T47D (cell line): ENCODE measurements around the gene DNER.
"Not testable (repeated sequence)": the region's sequence is repeated elsewhere in the genome, so short reads cannot be mapped to it uniquely, and the experiment has no call there.

ENCODE experiments used
- DNase-seq, 2 experiments: peaks; one replicate each; pipeline versions ENCODE4 v3.0.0 to v3.0.0-alpha.2; 2011 to 2012; ENCODE audit warnings: low read depth in 1 of 2, low spot score in 1 of 2
- JUND ChIP-seq: IDR thresholded peaks from 2 replicates; pipeline ENCODE4 v1.6.1; 2012; ENCODE audit warnings: low read depth
- in situ Hi-C: cut with HindIII; loops from 2 replicates; pipeline ENCODE4 v1.10.0; 2016; ENCODE audit warnings: low sequenced_read_pairs, low pct_unique_long_range_greater_than_20kb

Gene DNER

DNA sequence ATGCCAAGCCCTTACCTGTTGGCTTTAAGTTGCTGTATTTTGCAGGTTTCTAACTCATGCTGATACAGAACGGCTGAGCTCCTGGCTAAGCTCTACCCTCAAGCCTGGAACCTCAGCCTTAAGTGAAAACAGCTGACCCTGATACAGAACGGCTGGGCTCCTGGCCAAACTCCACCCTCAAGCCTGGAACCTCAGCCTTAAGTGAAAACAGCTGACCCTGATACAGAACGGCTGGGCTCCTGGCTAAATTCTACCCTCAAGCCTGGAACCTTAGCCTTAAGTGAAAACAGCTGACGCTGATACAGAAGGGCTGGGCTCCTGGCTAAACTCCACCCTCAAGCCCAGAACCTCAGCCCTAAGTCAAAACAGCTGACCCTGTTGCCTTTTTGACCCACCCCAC, 17.6 kb upstream of the DNER start:
- no peak for TF ChIP-seq JUND
- no peak for DNase-seq
- in situ Hi-C loops, result no loop called here

DNA sequence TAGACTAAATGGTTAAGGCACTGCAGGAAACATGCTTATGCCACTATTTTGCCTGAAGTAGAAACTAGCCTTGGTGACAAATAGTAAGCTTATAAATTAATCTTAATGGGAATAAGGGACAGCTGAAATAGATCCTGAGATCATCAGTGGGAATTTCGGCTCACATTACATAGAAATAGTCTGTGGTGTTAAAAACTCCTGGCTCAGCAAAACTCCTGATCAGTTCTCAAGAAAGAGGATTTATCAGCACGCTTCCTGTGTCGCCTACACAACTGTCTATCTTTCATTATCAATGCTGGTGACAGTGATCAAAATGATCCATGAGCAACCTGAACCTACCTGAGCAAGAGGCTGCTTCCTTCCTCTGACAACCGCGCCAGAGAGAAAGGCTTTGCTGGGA, 17.0 kb upstream of the DNER start:
- TF ChIP-seq JUND, result no peak
- in situ Hi-C loops, result no loop called here
- no peak for DNase-seq

DNA sequence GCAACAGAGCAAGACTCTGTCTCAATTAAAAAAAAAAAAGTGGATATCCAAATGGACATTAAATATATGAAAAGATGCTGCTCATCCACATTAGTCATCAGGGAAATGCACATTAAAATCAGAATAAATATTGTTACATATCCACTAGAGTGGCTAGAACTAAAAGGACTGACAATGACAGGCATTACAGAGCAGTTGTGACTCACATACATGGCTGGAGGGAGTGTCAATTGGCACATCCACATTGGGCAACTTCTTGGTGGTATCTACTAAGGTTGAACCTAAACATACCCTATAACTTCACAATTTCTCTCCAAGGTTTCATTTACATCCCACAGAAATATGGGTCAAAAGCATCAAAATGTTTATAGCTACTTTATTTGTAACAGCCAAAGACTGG, 14.0 kb upstream of the DNER start:
- no peak for TF ChIP-seq JUND
- in situ Hi-C loops, result no loop called here

DNA sequence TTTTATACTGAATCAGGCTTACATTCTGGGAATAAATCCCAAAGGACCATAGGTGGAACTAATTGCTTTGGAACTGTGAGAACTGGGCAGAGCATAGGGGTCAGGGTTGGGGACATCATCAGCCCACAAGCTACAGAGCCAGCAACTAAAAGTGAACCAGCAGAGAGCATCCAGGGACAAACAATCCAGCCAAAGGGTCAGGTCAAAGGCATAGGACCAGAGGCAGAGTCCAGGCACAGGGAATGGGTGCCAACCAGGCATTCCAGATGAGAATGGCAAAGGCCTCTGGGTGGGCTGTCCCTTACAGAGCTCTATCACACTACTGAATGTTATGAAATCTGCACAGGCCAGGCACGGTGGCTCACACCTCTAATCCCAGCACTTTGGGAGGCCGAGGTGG, 12.3 kb upstream of the DNER start:
- no peak for DNase-seq
- TF ChIP-seq JUND, result no peak
- in situ Hi-C loops, result no loop called here

More for the DNA sequence above, 14.0 kb upstream of the DNER start:
- no peak for DNase-seq

DNA sequence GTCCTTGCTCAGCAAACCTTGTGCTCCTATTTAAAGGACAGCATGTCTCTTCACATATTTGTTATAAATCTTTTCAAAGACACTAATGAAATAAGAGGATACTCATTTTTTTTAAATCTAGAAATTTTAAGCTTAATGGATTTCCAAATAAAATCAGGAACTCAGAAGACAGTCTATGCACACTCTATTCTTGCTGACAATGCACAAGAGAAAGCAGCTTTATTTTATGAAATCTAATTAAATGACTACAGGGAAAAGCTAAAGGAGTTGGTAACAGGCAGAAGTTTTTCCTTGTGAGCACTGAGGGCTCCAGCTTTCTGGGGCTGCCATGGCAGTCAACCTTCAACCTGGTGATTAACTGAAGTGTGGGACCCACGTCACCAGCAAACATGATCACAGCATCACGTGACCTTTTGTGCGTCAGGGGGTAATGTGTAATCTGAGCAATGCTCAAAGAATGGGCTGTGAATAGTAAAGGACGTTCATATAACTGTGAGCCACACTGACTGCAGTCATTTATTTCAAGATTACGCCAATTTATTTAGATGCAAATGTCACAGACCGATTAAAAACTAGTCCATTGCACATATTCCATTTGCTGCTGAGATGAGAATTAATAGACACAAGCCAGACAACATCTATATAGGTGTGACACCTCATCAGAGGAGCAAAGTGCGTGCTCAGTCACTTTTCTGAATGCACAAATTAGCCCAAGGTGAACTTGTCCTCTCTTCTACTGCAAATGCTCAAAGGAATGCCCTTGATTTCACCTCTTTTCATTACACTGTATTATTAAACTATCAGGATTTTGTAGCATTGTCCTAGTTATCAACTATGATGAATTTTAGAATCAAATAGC, 11.6 kb upstream of the DNER start:
- in situ Hi-C loops, result no loop called here
- DNase-seq, result no peak
- no peak for TF ChIP-seq JUND

DNA sequence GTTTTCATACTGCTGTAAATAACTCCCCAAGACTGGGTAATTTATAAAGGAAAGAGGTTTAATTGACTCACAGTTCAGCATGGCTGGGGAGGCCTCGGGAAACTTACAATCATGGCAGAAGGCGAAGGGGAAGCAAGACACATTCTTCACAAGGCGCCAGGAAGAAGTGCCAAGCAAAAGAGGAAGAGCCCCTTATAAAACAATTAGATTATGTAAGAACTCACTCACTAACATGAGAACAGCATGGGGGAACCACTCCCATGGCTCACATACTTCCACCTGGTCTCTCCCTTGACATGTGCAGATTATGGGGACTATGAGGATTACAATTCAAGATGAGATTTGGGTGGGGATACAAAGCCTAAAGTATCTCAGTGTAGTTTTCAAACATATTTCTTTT, 8.8 kb upstream of the DNER start:
- in situ Hi-C loops, DNase-seq: not testable (repeated sequence)

DNA sequence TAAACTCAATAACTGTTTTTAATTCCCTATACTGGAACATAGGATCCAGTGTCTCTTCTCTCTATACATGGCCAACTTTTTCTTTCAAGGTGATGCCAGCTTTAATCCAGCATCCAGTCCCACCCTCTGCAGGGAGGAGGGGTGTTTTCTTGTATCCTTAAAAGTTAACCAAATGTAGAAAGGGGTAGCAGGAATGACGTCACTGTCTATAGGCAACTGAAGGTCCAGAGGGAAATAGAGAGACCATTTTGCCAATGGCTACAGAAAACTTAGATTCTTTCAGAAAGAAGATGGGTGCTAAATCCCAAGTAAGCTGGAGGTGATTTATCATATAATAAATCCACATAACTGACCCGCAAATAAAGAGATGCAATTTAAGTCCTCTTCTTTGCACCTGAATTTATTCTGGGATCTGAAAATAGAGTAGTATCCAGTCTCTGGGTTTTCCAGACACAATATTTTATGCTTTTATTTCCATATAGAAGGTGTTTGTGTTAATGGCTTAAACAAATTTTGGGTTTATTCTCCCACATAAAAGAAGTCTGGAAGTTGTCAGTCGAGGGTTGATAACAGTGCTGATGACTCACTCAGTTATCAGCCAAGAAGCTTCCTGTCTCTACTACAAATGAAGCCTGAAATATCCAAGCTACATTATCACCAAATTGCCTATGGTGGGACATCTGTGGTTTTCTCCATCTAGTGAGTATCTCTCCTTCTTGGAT, 5.7 kb upstream of the DNER start:
- TF ChIP-seq JUND, result no peak
- DNase-seq, result no peak
- in situ Hi-C loops, result no loop called here

DNA sequence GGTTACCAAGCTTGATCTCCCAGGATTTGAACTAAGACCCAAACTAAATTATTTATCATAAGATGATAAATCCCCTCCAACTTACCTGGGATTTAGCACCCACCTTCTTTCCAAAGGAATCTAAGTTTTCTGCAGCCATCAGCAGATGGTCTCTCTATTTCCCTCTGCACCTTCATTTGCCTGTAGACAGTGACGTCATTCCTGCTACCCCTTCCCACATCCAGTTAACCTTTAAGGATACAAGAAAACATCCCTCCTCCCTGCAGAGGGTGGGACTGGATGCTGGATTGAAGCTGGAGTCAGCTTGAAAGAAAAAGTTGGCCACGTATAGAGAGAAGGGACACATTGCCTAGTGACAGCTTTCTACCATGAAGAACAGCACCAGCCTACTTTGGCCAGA, 3.7 kb upstream of the DNER start:
- DNase-seq, result no peak
- in situ Hi-C loops, result no loop called here
- no peak for TF ChIP-seq JUND

DNA sequence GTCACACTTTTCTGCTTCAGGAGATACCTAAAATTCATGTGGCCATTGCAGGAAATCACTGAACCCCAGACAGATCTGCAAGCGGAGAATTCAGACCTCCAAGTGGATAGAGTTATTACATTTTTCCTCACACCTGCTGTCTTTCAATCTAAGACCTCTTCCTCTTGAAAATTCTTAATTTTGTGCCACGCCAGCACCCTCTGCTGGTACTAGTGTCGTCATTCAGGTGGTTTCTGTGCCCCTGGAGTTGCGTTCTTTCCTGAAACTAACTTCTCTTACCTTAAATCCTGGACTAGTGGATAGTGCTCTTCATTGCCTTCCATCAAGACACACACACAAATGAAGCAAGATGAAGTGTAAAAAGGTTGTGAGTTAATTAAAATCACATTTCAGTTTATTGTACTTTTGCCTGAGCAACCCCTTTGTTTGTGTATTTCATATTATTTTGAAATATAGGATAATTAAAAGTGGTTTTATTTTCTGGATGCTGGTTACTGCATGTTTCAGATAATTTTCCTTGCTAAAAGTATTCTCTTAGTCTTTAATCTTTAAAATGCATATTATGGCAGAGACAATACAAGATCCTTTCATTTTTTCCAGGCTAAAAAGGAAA, 1.6 kb upstream of the DNER start:
- in situ Hi-C loops, result no loop called here
- DNase-seq, result peak; percentile 21 to 55
- TF ChIP-seq JUND, result no peak

DNA sequence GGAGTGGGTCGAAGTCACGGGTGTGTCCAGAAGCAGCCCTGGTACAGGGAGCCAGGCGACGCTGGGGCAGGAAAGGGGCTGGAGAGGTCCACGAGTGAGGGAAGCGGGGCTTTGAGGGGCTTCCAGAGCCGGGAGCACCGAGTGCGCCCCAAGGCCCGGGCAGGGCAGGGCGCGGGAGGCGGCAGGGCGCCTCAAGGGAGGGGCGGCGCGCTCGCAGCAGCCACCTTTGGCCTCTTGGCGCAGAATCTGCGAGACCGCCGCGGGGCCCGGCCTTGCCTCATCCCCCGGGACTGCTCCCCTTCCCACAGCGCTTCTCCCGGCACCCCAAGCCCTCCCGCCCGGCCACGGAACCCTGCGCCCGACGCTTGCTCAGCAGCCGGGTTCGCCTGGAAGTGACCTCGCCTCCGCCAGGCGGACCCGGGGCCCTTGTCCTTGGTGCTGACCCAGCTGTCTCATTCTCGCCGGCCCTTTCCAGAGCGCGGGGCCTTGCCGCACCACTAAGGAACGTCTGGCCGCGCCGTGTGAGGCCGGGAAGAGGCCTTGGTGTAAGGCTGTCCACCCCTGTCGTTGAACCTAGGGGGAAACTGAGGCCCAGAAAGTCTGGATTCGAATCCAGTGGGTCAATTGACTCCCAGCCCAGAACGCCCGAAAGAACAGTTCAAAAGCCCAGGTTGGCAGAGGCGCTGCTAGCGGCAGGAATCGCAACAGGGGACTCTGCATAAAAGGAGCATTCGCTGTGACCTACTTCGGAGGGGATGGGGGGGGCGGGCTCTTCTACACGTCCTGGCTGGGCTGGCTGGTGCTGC, 584 bp upstream of the DNER start:
- DNase-seq, result peak; percentile 73 to 74
- TF ChIP-seq JUND, result no peak

DNA sequence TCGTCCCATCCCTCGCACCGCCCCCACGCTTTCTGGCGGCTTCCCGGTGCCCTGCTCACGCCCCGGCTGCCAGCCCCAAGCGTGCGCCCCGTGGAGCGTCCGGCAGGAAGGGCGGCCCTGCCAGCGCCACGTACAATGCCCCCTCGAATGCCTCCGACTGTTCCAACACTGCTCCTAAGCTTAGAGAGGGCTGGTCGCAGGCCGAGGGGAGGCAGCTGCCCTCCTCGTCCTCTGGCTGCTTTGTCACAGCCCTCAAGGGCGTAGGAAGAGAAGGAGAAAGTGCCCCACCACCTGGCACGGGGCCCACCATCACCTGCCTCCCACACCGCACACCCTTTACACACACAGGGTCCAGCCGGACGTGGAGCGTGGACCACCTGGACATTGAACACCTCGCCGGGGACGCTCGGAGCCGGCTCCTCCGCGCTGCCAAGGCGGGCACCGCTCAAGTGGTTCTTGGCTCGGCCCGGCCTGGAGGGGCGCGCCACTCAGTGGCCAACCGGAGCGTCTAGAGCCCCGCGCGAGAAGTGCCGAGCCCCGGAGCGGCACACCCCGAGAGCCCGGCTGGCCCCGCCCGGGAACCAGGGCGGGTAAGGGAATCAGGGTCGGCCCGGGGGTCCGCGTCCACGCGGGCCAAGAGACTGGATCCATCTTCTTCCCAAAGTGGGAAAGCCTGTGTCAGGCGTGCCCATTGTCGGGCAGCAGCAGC, 830 bp downstream of the DNER start:
- in situ Hi-C loops, result no loop called here
- no peak for TF ChIP-seq JUND
- no peak for DNase-seq

More for the DNA sequence above, 584 bp upstream of the DNER start:
- in situ Hi-C loops, result no loop called here

DNA sequence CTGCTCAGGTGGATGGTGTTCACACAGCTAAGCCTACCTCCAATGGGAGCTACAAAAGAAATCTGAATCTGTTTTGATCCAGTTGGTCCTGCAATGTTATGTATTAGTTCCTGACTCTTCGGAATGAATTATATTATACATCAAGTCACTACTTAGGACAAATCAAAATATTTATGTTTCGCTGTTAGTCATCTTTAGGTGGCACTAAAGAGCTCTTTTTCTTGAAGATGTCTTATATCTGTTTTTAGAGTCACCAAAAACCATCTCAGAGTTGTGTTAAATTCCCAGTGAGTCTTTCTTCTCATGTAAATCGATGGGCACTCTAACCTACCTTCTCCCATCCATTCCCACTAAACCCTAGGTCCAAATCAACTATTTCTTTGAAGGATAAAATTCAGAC, 2.2 kb downstream of the DNER start:
- no peak for TF ChIP-seq JUND
- in situ Hi-C loops, result no loop called here
- peak in 1 of 2 experiments; percentile 32 for DNase-seq
